Nephron (organoid): ENCODE measurements around the gene ITCH.

ENCODE experiments used
- H3K27ac Mint-ChIP-seq, 3 experiments: 2 replicates each; pipeline ENCODE4 v1.8.0; 2020; ENCODE audit warnings: mixed read lengths in 3 of 3, mild to moderate bottlenecking in 2 of 3, moderate library complexity in 1 of 3
- H3K27me3 Mint-ChIP-seq: 2 replicates; pipeline ENCODE4 v1.8.0; 2021; ENCODE audit warnings: low read depth, mild to moderate bottlenecking, moderate library complexity, mixed read lengths
- H3K36me3 Mint-ChIP-seq: 2 replicates; pipeline ENCODE4 v1.8.0; 2020; ENCODE audit warnings: low read depth, mixed read lengths
- H3K4me1 Mint-ChIP-seq: 2 replicates; pipeline ENCODE4 v1.8.0; 2020; ENCODE audit warnings: mixed read lengths
- H3K4me3 Mint-ChIP-seq, 3 experiments: 2 replicates each; pipeline ENCODE4 v1.8.0; 2020; ENCODE audit warnings: mild to moderate bottlenecking in 3 of 3, mixed read lengths in 3 of 3, moderate library complexity in 2 of 3
- H3K9me3 Mint-ChIP-seq: 2 replicates; pipeline ENCODE4 v1.8.0; 2020; ENCODE audit warnings: mixed read lengths
- TF ChIP-seq, protein P1 (sequence below), 3 experiments: fragments of 200-600 bp; sonication (generic); IDR thresholded peaks; one replicate each; pipeline ENCODE4 v1.5.0; 2021; ENCODE audit warnings: antibody characterized with exemption in 3 of 3; ENCODE audit not compliant: unreplicated experiment in 3 of 3

The ITCH gene

GRCh38 chr20:34530342-34530741, 167.3 kb downstream of the ITCH start:
- no peaks in the 10 kb centered on the region for H3K27me3 Mint-ChIP-seq
- H3K4me1 Mint-ChIP-seq = peaks cover 17% of the 10 kb centered on the region
- H3K4me3 Mint-ChIP-seq = no peak overlapping the region
- TF ChIP-seq, protein P1, sequence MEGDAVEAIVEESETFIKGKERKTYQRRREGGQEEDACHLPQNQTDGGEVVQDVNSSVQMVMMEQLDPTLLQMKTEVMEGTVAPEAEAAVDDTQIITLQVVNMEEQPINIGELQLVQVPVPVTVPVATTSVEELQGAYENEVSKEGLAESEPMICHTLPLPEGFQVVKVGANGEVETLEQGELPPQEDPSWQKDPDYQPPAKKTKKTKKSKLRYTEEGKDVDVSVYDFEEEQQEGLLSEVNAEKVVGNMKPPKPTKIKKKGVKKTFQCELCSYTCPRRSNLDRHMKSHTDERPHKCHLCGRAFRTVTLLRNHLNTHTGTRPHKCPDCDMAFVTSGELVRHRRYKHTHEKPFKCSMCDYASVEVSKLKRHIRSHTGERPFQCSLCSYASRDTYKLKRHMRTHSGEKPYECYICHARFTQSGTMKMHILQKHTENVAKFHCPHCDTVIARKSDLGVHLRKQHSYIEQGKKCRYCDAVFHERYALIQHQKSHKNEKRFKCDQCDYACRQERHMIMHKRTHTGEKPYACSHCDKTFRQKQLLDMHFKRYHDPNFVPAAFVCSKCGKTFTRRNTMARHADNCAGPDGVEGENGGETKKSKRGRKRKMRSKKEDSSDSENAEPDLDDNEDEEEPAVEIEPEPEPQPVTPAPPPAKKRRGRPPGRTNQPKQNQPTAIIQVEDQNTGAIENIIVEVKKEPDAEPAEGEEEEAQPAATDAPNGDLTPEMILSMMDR (IDR thresholded peaks at IDR 0.05; ENCODE audit: unreplicated experiment in 3 of 3) = no peak
- peaks cover 60% of the 10 kb centered on the region for H3K36me3 Mint-ChIP-seq
- H3K27ac Mint-ChIP-seq = peak overlapping the region in 1 of 3 experiments; percentile 61
- H3K9me3 Mint-ChIP-seq = no peaks in the 10 kb centered on the region

GRCh38 chr20:34531608-34532265, 168.7 kb downstream of the ITCH start:
- Mint-ChIP-seq H3K9me3 (no peaks in the 10 kb centered on the region), H3K27ac (peak overlapping the region in 1 of 3 experiments; percentile 0), H3K4me1 (peaks cover 3% of the 10 kb centered on the region), H3K27me3 (no peaks in the 10 kb centered on the region), H3K4me3 (no peak overlapping the region), H3K36me3 (peaks cover 56% of the 10 kb centered on the region)
- TF ChIP-seq, protein P1 (IDR thresholded peaks at IDR 0.05; ENCODE audit: unreplicated experiment in 3 of 3) = no peak

- peaks cover 57% of the 10 kb centered on the region for H3K36me3 Mint-ChIP-seq
- no peaks in the 10 kb centered on the region for H3K9me3 Mint-ChIP-seq
- no peak overlapping the region for H3K27ac Mint-ChIP-seq
- H3K4me1 Mint-ChIP-seq = no peaks in the 10 kb centered on the region
- no peaks in the 10 kb centered on the region for H3K27me3 Mint-ChIP-seq
- TF ChIP-seq, protein P1 (IDR thresholded peaks at IDR 0.05; ENCODE audit: unreplicated experiment in 3 of 3) = no peak
- no peak overlapping the region for H3K4me3 Mint-ChIP-seq
Observed at GRCh38 chr20:34532320-34532719, 169.2 kb downstream of the ITCH start.

- Mint-ChIP-seq H3K9me3 (no peaks in the 10 kb centered on the region), H3K4me3 (no peak overlapping the region), H3K4me1 (no peaks in the 10 kb centered on the region), H3K27ac (no peak overlapping the region), H3K27me3 (no peaks in the 10 kb centered on the region), H3K36me3 (peaks cover 58% of the 10 kb centered on the region)
- TF ChIP-seq, protein P1 (IDR thresholded peaks at IDR 0.05; ENCODE audit: unreplicated experiment in 3 of 3) = no peak
Observed at GRCh38 chr20:34532756-34533155, 169.7 kb downstream of the ITCH start.

- no peak overlapping the region for H3K27ac Mint-ChIP-seq
- H3K36me3 Mint-ChIP-seq = peaks cover 55% of the 10 kb centered on the region
- TF ChIP-seq, protein P1 (IDR thresholded peaks at IDR 0.05; ENCODE audit: unreplicated experiment in 3 of 3) = no peak
Observed at GRCh38 chr20:34534391-34535165, 171.5 kb downstream of the ITCH start.

More at GRCh38 chr20:34534391-34535165, 171.5 kb downstream of the ITCH start:
- H3K9me3 Mint-ChIP-seq = no peaks in the 10 kb centered on the region
- no peaks in the 10 kb centered on the region for H3K4me1 Mint-ChIP-seq
- no peaks in the 10 kb centered on the region for H3K27me3 Mint-ChIP-seq
- no peak overlapping the region for H3K4me3 Mint-ChIP-seq
